Tibial nerve (tissue), 4 donors: ENCODE data around the gene DDA1. TPM values are rescaled to one million over a fixed set of nuclear protein-coding genes. Genes with fewer than 3 reads are reported as not detected.

Source experiments
- DNase-seq, 2 donors: peaks; one replicate each; pipeline ENCODE4 v3.0.0-alpha.2; 2019; ENCODE audit warnings: low spot score in 2 of 2
- H3K27ac ChIP-seq, 4 donors: fragments of 200-600 bp; sonication (generic) in 3 of 4; one replicate each; pipeline ENCODE4 v1.5.1; 2017 to 2019; ENCODE audit warnings: mild to moderate bottlenecking in 1 of 4
- H3K27me3 ChIP-seq, 2 donors: fragments of 200-600 bp; sonication (generic) in 1 of 2; one replicate each; pipeline versions ENCODE4 v1.5.1 to v1.6.0; 2017 to 2019
- H3K36me3 ChIP-seq, 3 donors: fragments of 200-600 bp; sonication (generic); one replicate each; pipeline ENCODE4 v1.5.1; 2018 to 2019
- H3K4me1 ChIP-seq, 4 donors: fragments of 200-600 bp; sonication (generic) in 3 of 4; one replicate each; pipeline ENCODE4 v1.5.1; 2017 to 2019
- H3K4me3 ChIP-seq, 4 donors: fragments of 200-600 bp; sonication (generic) in 3 of 4; one replicate each; pipeline ENCODE4 v1.5.1; 2017 to 2019; ENCODE audit warnings: mild to moderate bottlenecking in 1 of 4, moderate library complexity in 1 of 4
- H3K9me3 ChIP-seq, 4 donors: fragments of 200-600 bp; sonication (generic) in 3 of 4; one replicate each; pipeline ENCODE4 v1.5.1; 2017 to 2019
- CTCF ChIP-seq, 5 experiments: fragments of 200-600 bp in 3 of 5; fragments of 450-650 bp in 2 of 5; sonication (generic) in 3 of 5; IDR thresholded peaks; one replicate each; pipeline ENCODE4 v1.5.1; 2016 to 2019; ENCODE audit warnings: antibody characterized with exemption in 5 of 5, mild to moderate bottlenecking in 3 of 5, moderate library complexity in 2 of 5
- EP300 ChIP-seq, 2 donors: sonication (generic); formaldehyde crosslinking; IDR thresholded peaks; one replicate each; pipeline ENCODE4 v1.6.1; 2017; ENCODE audit warnings: antibody characterized with exemption in 2 of 2, mild to moderate bottlenecking in 1 of 2
- POLR2A ChIP-seq, 2 donors: fragments of 450-650 bp; IDR thresholded peaks; one replicate each; pipeline ENCODE4 v1.6.1; 2017; ENCODE audit warnings: antibody characterized with exemption in 2 of 2, mild to moderate bottlenecking in 2 of 2, moderate library complexity in 2 of 2
- WGBS, 2 donors: methylation state at CpG; one replicate each; pipeline ENCODE4 v1.1.5; 2018; 5-methylcytosine and 5-hydroxymethylcytosine counted together
- total RNA-seq, 4 donors: library from RNA; depleted of rRNA; stranded (reverse); fragments of >200 nt; gene quantifications; one replicate each; pipeline ENCODE4 v1.1.0, GENCODE V29; 2016

The DDA1 gene
- total RNA-seq, 4 donors from 2014 or later = 5.7 to 14.7 (median 7.8) TPM

GRCh38 chr19:17296976-17297375, 12.4 kb upstream of the DDA1 start:
- Histone ChIP-seq H3K4me1 (peaks cover 0 to 18% (median 6%) of the 10 kb centered on the region in 4 donors), H3K36me3 (peaks cover 0 to 51% (median 0%) of the 10 kb centered on the region in 3 donors), H3K27ac (no peak overlapping the region), H3K4me3 (no peak overlapping the region), H3K9me3 (peaks cover 0 to 3% (median 0%) of the 10 kb centered on the region in 4 donors), H3K27me3 (no peaks in the 10 kb centered on the region)
- no peak for TF ChIP-seq EP300 (IDR thresholded peaks at IDR 0.05)
- TF ChIP-seq POLR2A (IDR thresholded peaks at IDR 0.05) = no peak
- no peak for TF ChIP-seq CTCF (IDR thresholded peaks at IDR 0.05)
- DNase-seq = no peak
- WGBS, 2 donors = 77 to 83% methylated on average over 6 of the region's 6 CpGs

GRCh38 chr19:17300992-17301619, 8.3 kb upstream of the DDA1 start:
- 94 to 97% methylated on average over 14 to 50 of the region's 51 CpGs for WGBS, 2 donors
- DNase-seq = no peak
- peaks cover 0 to 36% (median 23%) of the 10 kb centered on the region in 4 donors for H3K4me1 ChIP-seq

GRCh38 chr19:17302391-17303166, 6.8 kb upstream of the DDA1 start:
- Histone ChIP-seq H3K4me1 (peaks cover 0 to 51% (median 33%) of the 10 kb centered on the region in 4 donors), H3K9me3 (peaks cover 0 to 3% (median 0%) of the 10 kb centered on the region in 4 donors), H3K27ac (peak overlapping the region; percentile 23 to 90 (median 84)), H3K4me3 (peak overlapping the region; percentile 51 to 94 (median 79)), H3K27me3 (no peaks in the 10 kb centered on the region), H3K36me3 (peaks cover 0 to 29% (median 0%) of the 10 kb centered on the region in 3 donors)
- 17 to 21% methylated on average over 2 to 14 of the region's 29 CpGs for WGBS, 2 donors
- no peak for DNase-seq
- TF ChIP-seq EP300 (IDR thresholded peaks at IDR 0.05) = no peak
- no peak for TF ChIP-seq POLR2A (IDR thresholded peaks at IDR 0.05)
- TF ChIP-seq CTCF (IDR thresholded peaks at IDR 0.05) = no peak

More at GRCh38 chr19:17300992-17301619, 8.3 kb upstream of the DDA1 start:
- H3K4me3 ChIP-seq = no peak overlapping the region
- H3K9me3 ChIP-seq = peaks cover 0 to 3% (median 0%) of the 10 kb centered on the region in 4 donors
- TF ChIP-seq CTCF (IDR thresholded peaks at IDR 0.05) = no peak
- no peak for TF ChIP-seq POLR2A (IDR thresholded peaks at IDR 0.05)
- no peak for TF ChIP-seq EP300 (IDR thresholded peaks at IDR 0.05)
- no peak overlapping the region for H3K27ac ChIP-seq
- H3K36me3 ChIP-seq = peaks cover 0 to 37% (median 0%) of the 10 kb centered on the region in 3 donors
- H3K27me3 ChIP-seq = no peaks in the 10 kb centered on the region

DNA sequence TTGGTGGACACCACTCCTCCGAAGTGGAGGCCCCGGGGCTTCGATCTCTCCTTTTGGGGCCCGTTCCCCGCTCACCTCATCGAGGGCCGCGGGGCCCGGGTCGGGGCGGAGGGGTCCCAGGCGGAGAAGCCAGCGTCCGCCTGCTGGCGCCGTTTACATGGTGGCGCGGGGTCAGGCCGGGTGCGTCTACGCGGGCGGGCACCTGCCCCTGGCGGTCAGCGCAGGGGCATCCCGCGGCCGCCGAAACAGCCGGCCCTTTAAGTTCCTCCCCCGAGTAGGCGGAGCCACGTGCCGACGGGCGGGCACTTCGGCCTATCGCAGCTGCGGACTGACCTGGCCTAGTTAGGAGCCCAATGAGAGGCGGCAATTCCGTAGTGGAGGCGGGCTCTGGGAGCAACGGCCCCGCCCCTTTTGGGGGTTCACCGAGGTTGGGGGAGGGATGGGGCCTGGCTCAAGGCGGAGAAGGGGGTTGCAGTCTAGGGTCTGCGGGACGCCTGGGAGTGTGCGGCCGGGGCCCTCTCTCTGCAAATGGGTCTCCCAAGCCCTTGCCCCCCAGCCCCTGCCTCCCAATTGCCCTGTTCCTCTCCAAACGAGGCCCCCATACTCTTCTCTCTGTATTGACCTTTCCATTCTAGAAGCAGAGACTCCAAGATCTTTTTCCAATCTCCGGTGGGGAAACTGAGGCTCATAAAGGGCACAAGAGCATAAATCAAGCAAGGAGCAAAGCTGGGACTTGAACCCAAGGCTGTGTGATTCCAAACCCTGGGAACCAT, 6.0 kb upstream of the DDA1 start, which contains the start of gene ABHD8:
TSS of gene ABHD8 (minus strand) at position 259 of the 773 bp plus-strand sequence. CDS start 1,809 bp downstream, outside the sequence.
- no peaks in the 10 kb centered on the region for H3K9me3 ChIP-seq
- peaks cover 0 to 51% (median 33%) of the 10 kb centered on the region in 4 donors for H3K4me1 ChIP-seq
- peak; percentile 91 to 92 for DNase-seq

More for the DNA sequence above, 6.0 kb upstream of the DDA1 start, which contains the start of gene ABHD8:
- Histone ChIP-seq H3K36me3 (peaks cover 0 to 22% (median 0%) of the 10 kb centered on the region in 3 donors), H3K27ac (peak within 1 kb of the TSS; percentile 23 to 90 (median 84)), H3K4me3 (peak within 1 kb of the TSS; percentile 51 to 94 (median 79)), H3K27me3 (no peaks in the 10 kb centered on the region)
- peak; percentile 43 to 95 (median 82) for TF ChIP-seq CTCF (IDR thresholded peaks at IDR 0.05)
- peak; percentile 8 to 72 for TF ChIP-seq EP300 (IDR thresholded peaks at IDR 0.05)
- TF ChIP-seq POLR2A (IDR thresholded peaks at IDR 0.05) = peak in 1 of 2 donors; percentile 77
- WGBS, 2 donors = 4 to 5% methylated on average over 8 to 10 of the region's 52 CpGs
